Neural cell (in vitro differentiated cells): Measurements from ENCODE around the gene S100A12.

Experiments used
- CTCF ChIP-seq: fragments of 450-650 bp; IDR thresholded peaks from 2 replicates; pipeline ENCODE4 v1.5.1; 2014; ENCODE audit warnings: antibody characterized with exemption, mild to moderate bottlenecking, moderate library complexity; ENCODE audit not compliant: poor library complexity, severe bottlenecking
- POLR2AphosphoS5 ChIP-seq: IDR thresholded peaks from 2 replicates; pipeline ENCODE4 v1.6.1; 2012
- REST ChIP-seq: IDR thresholded peaks from 2 replicates; pipeline ENCODE4 v1.6.1; 2012; ENCODE audit warnings: borderline replicate concordance

- TF ChIP-seq CTCF (no peak), REST (no peak), POLR2AphosphoS5 (no peak)
Measured at GRCh38 chr1:153390938-153391710, 15.7 kb upstream of the S100A12 start, which contains the start of gene S100A8.
